Right renal cortex interstitium (tissue), 3 donors: ENCODE data around the gene GZMA. TPM values are rescaled to one million over a fixed set of nuclear protein-coding genes. Genes with fewer than 3 reads are reported as not detected.

ENCODE experiments used
- polyA plus RNA-seq, 3 donors: library from polyadenylated mRNA; unstranded; fragments of 120-200 nt; gene quantifications; one replicate each; pipeline ENCODE4 v1.2.1, GENCODE V29; 2013; ENCODE audit not compliant: insufficient read length in 3 of 3

The GZMA gene
- polyA plus RNA-seq, 3 donors, result 0.54 to 1.1 (median 0.83) TPM

Other genes with a start within 250 kb of the GZMA start
- gene ESM1, start 117.1 kb upstream of the GZMA start, polyA plus RNA-seq, result 10 to 100 TPM; 13.3 to 15.6 (median 15.1) TPM
- gene GZMK, start 78.4 kb upstream of the GZMA start, polyA plus RNA-seq, result under 1 TPM in 2 of 3 donors, not detected in 1; 0.14 to 0.19 TPM
- 10 to 100 TPM; 79.3 to 84.0 (median 80.5) TPM for gene GPX8, start 57.5 kb downstream of the GZMA start, polyA plus RNA-seq
- gene CDC20B, start 70.5 kb downstream of the GZMA start, polyA plus RNA-seq, result under 1 TPM; 0.69 to 0.89 (median 0.87) TPM
- under 1 TPM; 0.76 to 0.94 (median 0.83) TPM for gene MCIDAS, start 124.7 kb downstream of the GZMA start, polyA plus RNA-seq
- gene CCNO, start 131.0 kb downstream of the GZMA start, polyA plus RNA-seq, result 1 to 10 TPM; 3.4 to 6.9 (median 5.8) TPM
- 10 to 100 TPM; 42.0 to 48.9 (median 48.6) TPM for gene DHX29, start 205.0 kb downstream of the GZMA start, polyA plus RNA-seq
- 100 to 1,000 TPM in 1 of 3 donors, 10 to 100 TPM in 2; 92.9 to 100 (median 99.5) TPM for gene MTREX, start 205.3 kb downstream of the GZMA start, polyA plus RNA-seq